HepG2 (cell line): ENCODE measurements around the gene RPS6KA5. TPM values are rescaled to one million over a fixed set of nuclear protein-coding genes. Genes with fewer than 3 reads are reported as not detected.
A peak's percentile ranks its signal among the peaks of the same experiment; 100 is the strongest.
"Not testable (repeated sequence)": the region's sequence is repeated elsewhere in the genome, so short reads cannot be mapped to it uniquely, and the experiment has no call there.

Experiments
- ATAC-seq: fragments of 200-7000 bp; cut with Tn5 transposase; 3 replicates; pipeline ENCODE4 v1.9.1; 2020; ENCODE audit warnings: mild to moderate bottlenecking, moderate library complexity
- BruUV-seq: library from RNA; stranded (reverse); fragments of 400-500 nt; replicated peaks from 2 replicates; lab custom pipeline; 2021; lab: Mats Ljungman, UMichigan
- CTCF ChIA-PET: fragments of 300-600 bp; formaldehyde crosslinking; extraction: SDS; loops from one replicate; lab custom pipeline; 2021; ENCODE audit warnings: low total read pairs, inconsistent platforms, low intra/inter-chr PET ratio; lab: Yijun Ruan, JAX
- POLR2A ChIA-PET: fragments of 350-600 bp; sonication (Branson Sonifier 250); formaldehyde crosslinking; loops from one replicate; lab custom pipeline; 2020; ENCODE audit warnings: antibody characterized with exemption, inconsistent platforms; lab: Yijun Ruan, JAX
- DNase-seq: peaks from one replicate; pipeline ENCODE4 v3.0.0-alpha.2; 2015; ENCODE audit warnings: low spot score
- FAIRE-seq: peaks from 3 replicates; lab custom pipeline; 2011; peaks lifted over from hg19 to GRCh38; lab: Jason Lieb, UNC
- H2AFZ ChIP-seq: one replicate; pipeline ENCODE4 v1.6.1; 2011; ENCODE audit warnings: low read length, inconsistent platforms
- H3K27ac ChIP-seq: fragments of 300-600 bp; 3 replicates; pipeline ENCODE4 v1.8.0; 2011; ENCODE audit warnings: mixed run types, mild to moderate bottlenecking, mixed read lengths, low read length, inconsistent platforms; ENCODE audit not compliant: insufficient read depth; ENCODE audit errors: extremely low read length
- H3K27me3 ChIP-seq, 2 experiments: fragments of 200-600 bp in 1 of 2; 2 replicates in 1 of 2; 3 replicates in 1 of 2; pipeline versions ENCODE4 v1.6.0 to v1.8.0; 2011; ENCODE audit warnings: low read length in 2 of 2, mild to moderate bottlenecking in 2 of 2, moderate library complexity in 2 of 2, inconsistent platforms in 1 of 2; ENCODE audit not compliant: insufficient read depth in 2 of 2, control insufficient read depth in 1 of 2
- H3K36me3 ChIP-seq, 2 experiments: fragments of 200-600 bp in 1 of 2; replicated peaks in 1 of 2; 2 replicates in 1 of 2; 3 replicates in 1 of 2; pipeline versions ENCODE4 v1.5.1 to v1.8.0; 2011; ENCODE audit warnings: low read length in 2 of 2, inconsistent platforms in 1 of 2; ENCODE audit not compliant: insufficient read depth in 2 of 2, control insufficient read depth in 1 of 2
- H3K4me1 ChIP-seq: 2 replicates; pipeline ENCODE4 v1.5.1; 2012; ENCODE audit warnings: low read length, inconsistent platforms; ENCODE audit not compliant: insufficient read depth
- H3K4me2 ChIP-seq: 2 replicates; pipeline ENCODE4 v1.6.0; 2011; ENCODE audit warnings: low read depth, low read length, inconsistent platforms
- H3K4me3 ChIP-seq, 3 experiments: fragments of 200-600 bp in 1 of 3; sonication (generic), shearing (Covaris generic) in 1 of 3; replicated peaks in 1 of 3; 2 replicates each; pipeline ENCODE4 v1.5.1; 2011 to 2016; ENCODE audit warnings: low read length in 3 of 3, inconsistent platforms in 2 of 3, low read depth in 2 of 3, mild to moderate bottlenecking in 2 of 3, control low read depth in 1 of 3, mixed read lengths in 1 of 3; ENCODE audit not compliant: insufficient read depth in 1 of 3
- H3K79me2 ChIP-seq: one replicate; pipeline ENCODE4 v1.6.1; 2011; ENCODE audit warnings: low read length, inconsistent platforms; ENCODE audit not compliant: insufficient read depth
- H3K9ac ChIP-seq: 2 replicates; pipeline ENCODE4 v1.6.0; 2011; ENCODE audit warnings: mild to moderate bottlenecking, low read depth, low read length, inconsistent platforms; ENCODE audit not compliant: insufficient read depth
- H3K9me3 ChIP-seq: 2 replicates; pipeline ENCODE4 v1.5.1; 2012; ENCODE audit warnings: mild to moderate bottlenecking, low read length
- H4K20me1 ChIP-seq: 2 replicates; pipeline ENCODE4 v1.6.0; 2011; ENCODE audit warnings: inconsistent platforms, mild to moderate bottlenecking, low read length, moderate library complexity; ENCODE audit not compliant: insufficient read depth
- BHLHE40 ChIP-seq: IDR thresholded peaks from 2 replicates; pipeline ENCODE4 v1.6.1; 2011; ENCODE audit warnings: low read length, improper control_type of control experiment
- CBX5 ChIP-seq: sonication (generic); formaldehyde crosslinking; IDR thresholded peaks from 2 replicates; pipeline ENCODE4 v1.4.0; 2020; ENCODE audit warnings: missing genetic modification reagents, borderline replicate concordance
- MBNL3 ChIP-seq: fragments of 250-450 bp; sonication (Bioruptor Pico); conservative IDR thresholded peaks from 2 replicates; pipeline ENCODE4 v1.8.0; 2022; ENCODE audit warnings: mild to moderate bottlenecking, inconsistent platforms
- RNF219 ChIP-seq: sonication (generic); formaldehyde crosslinking; IDR thresholded peaks from 2 replicates; pipeline ENCODE4 v1.5.0; 2020; ENCODE audit warnings: mild to moderate bottlenecking, missing genetic modification reagents
- SIX1 ChIP-seq: sonication (generic); formaldehyde crosslinking; IDR thresholded peaks from 2 replicates; pipeline ENCODE4 v1.4.0; 2020; ENCODE audit warnings: missing genetic modification reagents, borderline replicate concordance
- ZNF362 ChIP-seq: sonication (generic); formaldehyde crosslinking; IDR thresholded peaks from 2 replicates; pipeline ENCODE4 v1.4.0; 2020; ENCODE audit warnings: missing genetic modification reagents, mild to moderate bottlenecking, borderline replicate concordance
- WGBS: methylation state at CpG from one replicate; pipeline ENCODE4 v1.1.6; 2017; ENCODE audit warnings: low lambda C conversion rate; 5-methylcytosine and 5-hydroxymethylcytosine counted together
- in situ Hi-C: cut with HindIII; loops from 2 replicates; pipeline ENCODE4 v1.10.0; 2017; ENCODE audit warnings: low pct_unique_long_range_greater_than_20kb; ENCODE audit not compliant: extremely low pct_ligation_motif_present
- intact Hi-C: fragments of 100-400 bp; cut with micrococcal nuclease; formaldehyde crosslinking; loops from one replicate; pipeline ENCODE4 v1.10.0; 2022; ENCODE audit not compliant: unreplicated experiment
- polyA plus RNA-seq, 8 experiments: library from polyadenylated mRNA; depleted of rRNA in 3 of 8; stranded (reverse) in 7 of 8; unstranded in 1 of 8; fragments of >200 nt; fragmentation: Illumina TruSeq in 4 of 8; extraction: Trizol in 4 of 8; gene quantifications; 2 replicates each; pipeline versions ENCODE4 v1.2.1 to v1.2.3, GENCODE V29; 2011 to 2016; ENCODE audit warnings: low read depth in 4 of 8, missing spikeins in 1 of 8, mixed read lengths in 1 of 8; ENCODE audit not compliant: insufficient read depth in 1 of 8
- total RNA-seq, 5 experiments: library from RNA; depleted of rRNA; stranded (reverse); fragments of >200 nt; fragmentation: Illumina TruSeq; extraction: Trizol; gene quantifications; 2 replicates each; pipeline ENCODE4 v1.2.3, GENCODE V29; 2016; ENCODE audit warnings: low read depth in 1 of 5
- TF ChIP-seq, protein P1 (sequence below): sonication (generic); formaldehyde crosslinking; IDR thresholded peaks from 2 replicates; pipeline ENCODE4 v1.5.0; 2020; ENCODE audit warnings: mild to moderate bottlenecking, missing genetic modification reagents, borderline replicate concordance

Gene RPS6KA5
- total and polyA plus RNA-seq, 2 of the 13 experiments (the other 11 are each of a cell fraction or from before 2014, with no cell fraction given) = 0.50 to 0.58 TPM

DNA sequence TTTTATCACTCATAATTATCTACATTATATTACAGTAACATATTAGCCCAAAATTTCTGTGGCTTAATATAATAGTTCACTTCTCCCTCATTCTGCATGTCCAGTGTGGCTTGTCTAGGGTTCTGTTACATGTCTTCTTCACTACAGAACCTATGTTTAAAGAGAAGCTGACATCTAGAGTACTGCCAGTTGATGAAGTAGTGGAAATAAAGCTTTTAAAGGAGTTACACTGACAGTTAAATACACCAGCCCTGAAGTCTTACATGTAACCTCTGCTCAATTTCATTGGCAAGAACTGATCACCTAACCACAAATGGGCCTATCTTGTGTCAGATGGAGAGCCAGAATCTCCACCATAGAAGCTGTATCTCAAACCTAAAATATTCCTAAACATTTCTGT, 32.9 kb downstream of the RPS6KA5 start (continued):
- TF ChIP-seq, protein P1, sequence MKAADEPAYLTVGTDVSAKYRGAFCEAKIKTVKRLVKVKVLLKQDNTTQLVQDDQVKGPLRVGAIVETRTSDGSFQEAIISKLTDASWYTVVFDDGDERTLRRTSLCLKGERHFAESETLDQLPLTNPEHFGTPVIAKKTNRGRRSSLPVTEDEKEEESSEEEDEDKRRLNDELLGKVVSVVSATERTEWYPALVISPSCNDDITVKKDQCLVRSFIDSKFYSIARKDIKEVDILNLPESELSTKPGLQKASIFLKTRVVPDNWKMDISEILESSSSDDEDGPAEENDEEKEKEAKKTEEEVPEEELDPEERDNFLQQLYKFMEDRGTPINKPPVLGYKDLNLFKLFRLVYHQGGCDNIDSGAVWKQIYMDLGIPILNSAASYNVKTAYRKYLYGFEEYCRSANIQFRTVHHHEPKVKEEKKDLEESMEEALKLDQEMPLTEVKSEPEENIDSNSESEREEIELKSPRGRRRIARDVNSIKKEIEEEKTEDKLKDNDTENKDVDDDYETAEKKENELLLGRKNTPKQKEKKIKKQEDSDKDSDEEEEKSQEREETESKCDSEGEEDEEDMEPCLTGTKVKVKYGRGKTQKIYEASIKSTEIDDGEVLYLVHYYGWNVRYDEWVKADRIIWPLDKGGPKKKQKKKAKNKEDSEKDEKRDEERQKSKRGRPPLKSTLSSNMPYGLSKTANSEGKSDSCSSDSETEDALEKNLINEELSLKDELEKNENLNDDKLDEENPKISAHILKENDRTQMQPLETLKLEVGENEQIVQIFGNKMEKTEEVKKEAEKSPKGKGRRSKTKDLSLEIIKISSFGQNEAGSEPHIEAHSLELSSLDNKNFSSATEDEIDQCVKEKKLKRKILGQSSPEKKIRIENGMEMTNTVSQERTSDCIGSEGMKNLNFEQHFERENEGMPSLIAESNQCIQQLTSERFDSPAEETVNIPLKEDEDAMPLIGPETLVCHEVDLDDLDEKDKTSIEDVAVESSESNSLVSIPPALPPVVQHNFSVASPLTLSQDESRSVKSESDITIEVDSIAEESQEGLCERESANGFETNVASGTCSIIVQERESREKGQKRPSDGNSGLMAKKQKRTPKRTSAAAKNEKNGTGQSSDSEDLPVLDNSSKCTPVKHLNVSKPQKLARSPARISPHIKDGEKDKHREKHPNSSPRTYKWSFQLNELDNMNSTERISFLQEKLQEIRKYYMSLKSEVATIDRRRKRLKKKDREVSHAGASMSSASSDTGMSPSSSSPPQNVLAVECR (CRISPR knock-in tag) = no peak
- TF ChIP-seq SIX1 (CRISPR knock-in tag) (no peak), BHLHE40 (no peak), ZNF362 (CRISPR knock-in tag) (no peak), MBNL3 (CRISPR knock-in tag) (no peak), RNF219 (no peak), CBX5 (no peak)
- TF ChIP-seq, all 625 proteins: peak for 0

- H3K4me1 ChIP-seq, H3K27ac ChIP-seq, in situ Hi-C loops, ATAC-seq, H4K20me1 ChIP-seq, DNase-seq, intact Hi-C loops, H3K36me3 ChIP-seq, H3K4me3 ChIP-seq, H3K27me3 ChIP-seq, FAIRE-seq, H3K9ac ChIP-seq, H3K9me3 ChIP-seq, H3K79me2 ChIP-seq, BruUV-seq, H2AFZ ChIP-seq, CTCF ChIA-PET, POLR2A ChIA-PET: not testable (repeated sequence)
- H3K4me2 ChIP-seq = peak overlapping the region; percentile 23; the same call in 1 of the 2 replicates
- 70% methylated on average over 9 of the region's 9 CpGs for whole genome bisulfite sequencing
These were observed 37.8 kb downstream of the RPS6KA5 start for GRCh38 chr14:91022622-91023028.
